ENCODE results near the gene GJC2.
A peak's percentile ranks its signal among the peaks of the same experiment; 100 is the strongest.
"Not testable (repeated sequence)": the region's sequence is repeated elsewhere in the genome, so short reads cannot be mapped to it uniquely, and the experiment has no call there.

Gene GJC2

DNA sequence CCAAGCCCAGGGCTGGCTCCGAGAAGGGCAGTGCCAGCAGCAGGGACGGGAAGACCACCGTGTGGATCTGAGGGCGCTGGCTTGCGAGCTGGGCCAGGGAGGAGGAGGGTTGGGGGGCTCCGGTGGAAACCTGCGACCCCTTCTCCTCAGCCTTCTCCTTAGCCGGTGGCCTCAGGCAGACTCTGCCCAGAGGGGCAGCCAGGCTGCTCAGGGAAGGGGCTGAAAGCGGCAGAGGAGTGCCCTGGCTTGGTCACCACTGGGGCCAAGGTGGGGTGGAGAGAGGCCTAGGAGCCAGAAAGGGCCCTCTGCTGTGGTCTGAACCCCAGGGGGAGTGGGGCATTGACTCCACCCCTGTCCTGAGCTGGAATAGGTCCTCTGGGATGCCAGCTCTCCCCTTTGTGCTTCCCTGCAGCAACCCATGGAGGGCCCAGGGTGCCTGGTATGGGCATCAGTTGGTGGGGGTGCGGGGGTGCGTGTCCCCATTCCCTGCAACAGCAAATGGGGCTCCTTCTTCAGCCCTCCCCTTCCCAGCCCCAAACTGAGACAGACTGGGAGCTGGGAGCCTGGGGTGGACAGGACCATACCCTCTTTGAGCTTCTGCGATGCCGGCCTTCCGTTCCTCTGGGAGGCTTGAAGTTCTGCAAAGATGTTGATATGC is 9.4 kb downstream of the GJC2 start:
- DNase-seq, result no peak

DNA sequence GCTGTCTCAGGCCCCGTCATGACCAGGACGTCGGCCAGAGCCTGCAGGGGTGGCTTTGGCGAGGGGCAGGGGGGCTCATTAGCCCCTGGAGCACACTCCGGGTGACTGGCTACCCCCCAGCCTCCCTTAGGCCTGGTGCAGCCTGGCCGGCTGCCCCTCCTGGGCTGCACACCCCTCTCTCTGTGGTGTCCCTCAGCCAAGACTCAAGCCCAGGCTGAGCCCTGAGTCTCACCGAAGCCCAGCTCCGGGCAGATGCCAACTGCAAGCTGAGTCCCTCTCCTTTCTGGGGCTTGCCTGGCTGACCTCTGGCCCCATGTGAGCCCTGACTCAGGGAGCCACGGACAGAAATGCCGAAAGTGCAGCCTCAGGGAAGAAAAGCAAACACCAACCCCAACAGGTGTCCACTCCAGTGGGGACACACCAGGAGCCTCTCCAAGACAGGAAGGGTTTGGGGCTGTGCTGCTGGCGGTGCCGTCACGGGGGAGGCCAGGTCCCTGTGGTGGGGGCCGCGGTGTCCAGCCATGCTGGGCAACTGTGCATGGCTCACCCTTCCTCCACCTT is 10.6 kb downstream of the GJC2 start:
- DNase-seq, result no peak

DNA sequence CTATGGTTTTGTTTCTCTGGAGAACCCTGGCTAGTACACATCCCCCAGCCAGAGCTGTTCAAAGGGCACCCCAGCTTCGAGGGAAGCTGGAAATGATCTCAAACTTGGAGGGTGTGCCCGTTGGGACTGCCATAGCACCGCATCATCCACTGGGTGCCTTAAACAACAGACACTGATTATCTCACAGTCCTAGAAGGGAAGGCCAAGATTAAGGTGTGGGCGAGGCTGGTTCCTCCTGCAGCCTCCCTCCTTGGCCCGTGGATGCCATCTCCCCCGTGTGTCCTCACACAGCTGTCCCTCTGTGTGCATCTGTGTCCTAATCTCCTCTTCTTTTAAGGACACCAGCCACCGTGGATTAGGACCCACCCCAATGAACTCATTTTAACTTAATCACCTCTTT is 11.6 kb downstream of the GJC2 start:
- DNase-seq, result no peak

DNA sequence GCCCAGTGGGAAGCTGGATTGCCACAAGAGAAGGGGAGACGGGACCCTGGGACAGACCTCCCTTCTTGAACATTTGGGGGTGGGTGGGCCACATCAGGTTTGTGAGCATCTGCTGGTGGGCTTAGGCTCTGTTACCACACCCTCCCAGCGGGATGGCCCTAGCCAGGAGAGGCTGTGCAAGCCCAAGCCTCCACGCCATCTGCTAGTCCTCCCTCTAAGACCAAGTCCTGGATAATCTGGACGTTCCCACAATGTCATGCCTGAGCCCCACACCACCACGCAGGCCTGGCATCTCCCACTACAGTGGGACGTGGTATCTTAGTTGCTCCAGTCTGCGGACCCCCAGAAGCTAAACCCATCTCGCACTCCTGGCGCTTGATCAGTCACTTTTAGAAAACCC is 12.1 kb downstream of the GJC2 start:
- DNase-seq, result no peak

DNA sequence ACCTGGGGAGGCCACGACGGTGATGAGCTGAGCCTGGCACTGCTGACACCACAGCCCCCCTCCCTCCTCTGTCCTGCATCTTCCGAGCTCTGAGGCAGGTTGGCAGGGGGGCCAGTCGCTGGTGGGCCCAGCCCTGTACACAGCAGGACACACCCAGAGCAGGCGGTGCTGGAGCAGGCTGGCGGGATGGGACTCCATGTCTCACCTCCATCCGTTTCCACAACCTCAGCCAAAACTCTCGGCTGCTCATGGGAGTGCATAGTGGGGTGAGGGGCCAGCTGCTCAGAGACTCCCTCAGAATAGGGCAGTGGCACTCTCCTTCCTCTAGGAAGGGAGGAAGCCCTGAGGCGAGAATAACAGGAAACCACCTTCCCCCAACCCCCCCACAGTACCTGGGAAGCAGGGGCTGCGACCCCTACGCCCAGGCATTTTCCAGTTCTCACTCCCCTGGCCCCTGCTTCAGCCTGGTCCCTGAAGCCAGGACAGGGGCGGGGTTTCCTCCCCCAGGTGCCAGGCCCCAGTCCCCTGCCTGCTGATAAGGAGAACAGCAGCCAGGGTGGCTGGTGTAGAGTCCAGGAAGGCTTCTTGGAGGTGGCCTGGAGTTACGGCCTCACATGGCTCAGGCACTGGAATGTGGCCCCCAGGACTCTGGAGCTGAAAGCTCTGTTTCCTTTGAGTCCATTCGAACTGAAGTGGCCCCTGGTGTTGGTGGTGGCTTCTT is 12.7 kb downstream of the GJC2 start:
- DNase-seq, result no peak

DNA sequence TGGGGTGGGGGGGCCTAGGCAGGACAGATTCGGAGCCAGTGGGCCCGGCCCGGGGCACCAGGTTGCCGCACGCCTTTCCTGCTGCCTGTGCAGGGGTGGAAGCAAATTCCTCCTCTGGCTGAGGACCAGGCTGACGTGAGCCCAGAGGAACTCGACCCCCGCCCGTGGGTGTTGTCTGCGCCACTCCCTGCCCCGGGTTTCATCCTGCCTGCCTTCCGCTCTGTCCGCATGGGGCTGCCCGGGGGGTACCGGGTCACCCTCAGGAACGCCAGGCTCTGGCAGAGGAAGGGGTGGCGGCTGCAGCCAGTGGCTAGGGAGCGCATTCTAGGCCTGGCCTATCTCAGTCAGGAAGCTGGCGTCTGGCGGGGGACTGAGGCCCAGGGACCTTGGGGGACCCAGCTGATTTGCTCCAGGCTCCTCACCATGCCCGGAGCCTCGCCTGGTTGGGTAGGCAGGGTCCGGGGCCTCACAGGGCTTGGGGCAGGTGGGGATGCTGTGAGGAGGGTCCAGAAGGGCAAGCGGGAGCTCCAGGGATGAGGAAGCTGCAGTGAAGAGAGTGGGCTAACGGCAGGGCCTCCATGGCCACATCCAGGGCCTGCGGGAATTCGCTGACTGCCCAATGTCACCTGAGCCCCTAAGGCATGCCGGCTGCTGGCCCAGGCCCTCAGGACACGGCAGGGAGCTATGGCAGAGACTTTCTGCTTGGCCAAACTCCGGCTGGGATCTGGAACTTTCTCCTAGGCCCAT is 13.4 kb downstream of the GJC2 start:
- DNase-seq, result no peak

DNA sequence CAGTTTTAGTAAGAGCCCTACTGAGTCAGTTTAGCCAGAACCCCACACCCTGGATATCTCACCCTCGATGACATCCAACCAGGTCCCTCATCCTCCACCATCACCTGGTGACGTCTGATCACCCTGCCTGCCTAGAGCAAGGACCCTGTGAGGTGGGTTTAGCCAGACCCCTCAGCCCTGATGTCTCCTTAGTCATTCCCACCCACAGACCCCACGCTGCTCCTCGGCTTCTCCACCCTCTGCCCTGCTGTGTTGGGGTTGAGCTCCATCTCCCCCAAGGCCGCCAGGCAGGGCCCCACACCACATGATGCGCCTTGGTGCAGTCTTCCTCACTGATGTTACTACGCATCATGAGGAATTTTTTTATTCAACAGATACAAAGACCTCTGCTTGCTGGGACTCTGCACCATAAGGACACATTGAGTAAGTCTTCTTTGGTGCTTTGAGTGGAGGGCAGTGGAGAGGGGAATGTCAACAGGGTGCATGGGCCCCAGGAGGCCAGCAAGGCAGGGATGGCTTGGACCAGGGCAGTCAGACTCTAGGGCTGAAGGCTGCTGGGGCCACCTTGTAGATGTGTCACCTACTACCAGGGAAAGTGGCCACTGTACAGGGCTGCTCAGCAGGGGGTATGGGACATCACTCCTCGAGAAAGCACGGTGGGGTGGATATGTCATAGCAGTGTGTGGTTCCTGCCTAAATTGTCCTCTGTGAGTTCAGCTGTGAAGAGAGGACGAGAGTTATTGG is 14.2 kb downstream of the GJC2 start:
- DNase-seq, result no peak

DNA sequence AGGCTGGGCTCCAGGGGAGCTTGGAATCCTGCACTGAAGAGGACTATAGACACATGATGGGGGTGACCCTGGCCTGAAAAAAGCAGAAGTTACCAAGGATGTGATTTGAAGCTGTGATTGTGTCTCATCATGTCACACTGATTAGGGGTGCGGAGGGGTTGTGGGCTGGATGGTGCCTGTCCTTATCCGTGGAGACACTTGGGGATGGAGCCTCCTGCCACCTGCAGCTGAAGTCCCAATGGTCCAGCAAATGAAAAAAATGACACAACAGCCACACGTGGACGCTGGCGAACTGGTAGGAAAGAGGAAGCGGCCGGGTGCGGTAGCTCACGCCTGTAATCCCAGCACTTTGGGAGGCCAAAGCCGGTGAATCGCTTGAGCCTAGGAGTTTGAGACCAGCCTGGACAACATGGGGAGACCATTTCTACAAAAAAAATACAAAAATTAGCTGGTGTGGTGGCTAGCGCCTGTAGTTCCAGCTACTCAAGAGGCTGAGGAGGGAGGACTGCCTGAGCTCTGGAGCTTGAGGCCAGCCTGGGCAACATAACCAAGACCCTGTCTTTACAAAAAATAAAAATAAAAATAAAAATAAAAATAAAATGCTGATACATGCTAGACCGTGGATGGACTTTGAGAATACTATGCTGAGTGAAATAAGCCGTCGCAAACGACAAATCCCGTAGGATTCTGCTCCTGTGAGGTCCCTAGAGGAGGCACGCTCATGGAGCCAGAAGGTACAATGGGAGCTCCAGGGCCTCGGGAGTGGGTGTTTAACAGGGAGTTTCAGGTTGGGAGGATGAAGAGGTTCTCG is 15.0 kb downstream of the GJC2 start:
- no peak for DNase-seq

DNA sequence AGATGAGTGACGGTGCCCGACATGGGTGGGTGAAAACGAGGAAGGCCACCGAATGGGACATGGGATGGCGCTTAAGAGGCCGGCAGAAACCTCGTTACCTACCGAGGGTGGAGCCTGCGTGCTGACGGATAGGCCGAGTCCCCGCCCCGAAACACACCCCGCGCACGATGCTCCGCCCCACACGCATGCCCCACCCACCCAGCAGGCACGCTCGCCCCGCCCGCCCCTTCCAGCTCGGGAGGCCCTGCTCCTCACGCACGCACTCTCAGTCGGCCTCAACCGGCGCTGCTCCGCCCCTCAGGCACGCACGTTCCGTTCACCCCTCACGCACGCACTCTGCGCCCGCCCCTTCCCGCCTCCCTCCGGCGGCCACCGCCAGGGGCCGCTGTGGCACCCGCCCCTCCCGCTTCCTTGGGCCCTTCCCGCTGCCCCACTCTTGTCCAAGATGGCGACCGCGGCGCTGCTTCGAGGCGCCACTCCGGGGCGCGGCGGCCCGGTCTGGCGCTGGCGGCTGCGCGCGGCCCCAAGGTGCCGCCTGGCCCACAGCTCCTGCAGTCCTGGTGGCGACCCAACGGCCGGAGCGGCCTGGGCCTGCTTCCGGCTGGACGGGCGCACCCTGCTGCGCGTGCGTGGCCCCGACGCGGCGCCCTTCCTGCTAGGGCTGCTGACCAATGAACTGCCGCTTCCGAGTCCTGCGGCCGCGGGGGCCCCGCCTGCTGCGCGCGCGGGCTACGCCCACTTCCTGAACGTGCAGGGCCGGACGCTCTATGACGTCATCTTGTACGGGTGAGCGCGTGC is 15.8 kb downstream of the GJC2 start, which contains the start of gene IBA57:
TSS of gene IBA57 (plus strand) at position 433 of the 798 bp plus-strand sequence. CDS start at position 446, 13 bp downstream.
- peak; percentile 100 for DNase-seq

DNA sequence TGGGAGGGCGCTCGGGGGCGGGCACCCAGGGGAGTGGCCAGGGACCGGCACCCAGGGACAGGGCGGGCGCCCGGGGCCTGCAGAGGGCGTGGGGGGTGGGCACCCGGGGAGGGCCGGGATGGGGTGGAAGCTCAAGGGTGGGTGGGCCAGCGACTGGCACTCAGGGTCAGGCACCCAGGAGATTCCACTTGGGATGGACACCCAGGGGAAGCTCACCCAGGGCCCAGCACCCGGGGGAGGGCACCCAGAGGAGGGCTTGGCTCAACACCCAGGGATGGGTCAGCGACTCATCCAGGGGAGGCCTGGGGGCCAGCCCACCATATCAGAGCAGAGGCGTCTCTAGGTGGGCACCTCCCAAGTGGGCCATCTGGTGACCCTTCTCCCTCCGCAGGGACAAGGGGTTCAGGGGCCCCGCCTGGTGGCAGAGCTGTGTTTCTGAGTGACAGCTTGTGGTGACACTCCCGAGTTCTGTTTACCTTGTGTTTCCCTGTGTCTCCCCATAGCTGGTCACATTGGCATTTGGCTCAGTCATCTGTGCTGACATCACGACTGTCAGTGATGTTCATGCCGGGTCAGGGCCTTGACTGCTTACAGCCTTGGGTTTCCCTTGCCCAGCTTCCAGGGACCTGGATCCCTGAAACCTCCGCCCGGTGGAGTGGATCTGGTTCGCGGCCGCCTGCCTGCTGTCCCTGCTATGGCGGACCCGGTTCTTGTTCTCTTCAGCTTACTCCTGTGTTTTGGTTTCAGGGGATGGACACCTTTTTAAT is 16.6 kb downstream of the GJC2 start:
- peak; percentile 44 for DNase-seq

DNA sequence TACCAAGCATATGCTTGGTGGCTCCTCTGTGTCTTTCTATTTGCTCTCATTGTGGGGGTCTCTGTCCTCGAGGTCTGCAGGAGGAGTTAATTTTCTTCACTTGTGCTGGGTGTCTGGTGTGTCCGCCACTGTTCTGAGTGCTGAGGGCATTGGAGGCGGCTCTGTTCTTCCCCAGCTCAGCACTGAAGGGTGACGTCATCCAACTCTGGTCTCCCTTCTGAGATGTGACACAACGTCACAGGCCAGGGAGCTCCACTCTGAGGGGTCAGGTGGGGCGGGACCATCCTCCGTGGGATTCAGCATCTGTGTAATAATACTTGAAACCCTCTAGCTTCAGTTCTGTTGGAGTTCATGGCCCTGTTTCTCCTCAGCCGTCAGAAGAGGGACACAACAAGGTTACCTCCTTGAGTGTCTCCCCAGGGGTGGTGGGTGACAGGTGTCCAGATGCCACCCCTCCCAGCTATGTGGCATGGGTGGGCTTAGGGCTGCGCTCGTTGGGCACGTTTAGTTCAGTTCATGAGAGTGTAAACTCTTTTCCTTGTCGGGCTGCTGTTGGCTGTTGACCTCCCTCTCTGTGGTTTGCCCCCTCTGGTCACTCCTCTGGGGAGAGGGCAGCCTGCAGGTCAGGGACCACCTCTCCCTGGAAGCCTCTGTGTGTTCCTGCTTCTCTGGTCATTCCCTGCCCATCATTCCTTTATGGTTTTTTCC is 19.0 kb downstream of the GJC2 start:
- no peak for DNase-seq

DNA sequence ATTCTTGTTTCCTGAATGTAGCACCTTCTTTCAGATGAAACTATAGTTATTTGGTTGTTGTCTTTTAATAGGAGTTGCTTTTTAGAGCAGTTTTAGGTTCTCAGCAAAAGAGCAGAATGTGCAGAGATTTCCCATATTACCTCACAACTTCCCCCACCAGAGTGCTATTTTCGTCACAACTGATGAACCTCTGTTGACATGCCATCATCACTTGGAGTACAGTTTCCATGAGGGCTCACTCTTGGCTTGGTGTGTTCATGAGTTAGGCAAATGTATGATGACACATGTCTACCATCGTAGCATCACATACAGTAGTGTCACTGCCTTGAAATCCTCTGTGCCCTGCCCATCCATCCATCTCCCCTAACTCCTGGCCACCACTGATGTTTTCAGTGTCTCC is 19.6 kb downstream of the GJC2 start:
- no peak for DNase-seq

DNA sequence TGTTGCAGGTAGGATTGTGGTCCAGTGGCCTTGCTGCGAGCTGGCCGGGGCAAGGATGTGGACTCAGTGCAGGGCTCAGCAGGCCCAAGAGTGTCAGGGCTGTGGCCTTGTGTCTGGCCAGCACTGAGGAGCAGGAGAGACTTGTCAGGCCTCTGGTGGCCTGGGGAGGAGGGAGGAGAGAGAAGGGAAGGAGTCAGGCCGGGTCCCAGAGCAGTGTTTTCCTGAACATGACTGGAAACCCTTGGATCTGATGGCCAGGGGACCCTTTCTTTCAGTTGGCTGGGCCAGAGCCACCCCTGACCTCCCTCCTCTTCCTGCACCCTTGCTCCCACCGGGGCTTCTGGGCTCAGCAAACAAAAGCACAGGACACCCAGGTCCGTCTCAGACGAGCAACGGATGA is 20.9 kb downstream of the GJC2 start:
- DNase-seq, result no peak

DNA sequence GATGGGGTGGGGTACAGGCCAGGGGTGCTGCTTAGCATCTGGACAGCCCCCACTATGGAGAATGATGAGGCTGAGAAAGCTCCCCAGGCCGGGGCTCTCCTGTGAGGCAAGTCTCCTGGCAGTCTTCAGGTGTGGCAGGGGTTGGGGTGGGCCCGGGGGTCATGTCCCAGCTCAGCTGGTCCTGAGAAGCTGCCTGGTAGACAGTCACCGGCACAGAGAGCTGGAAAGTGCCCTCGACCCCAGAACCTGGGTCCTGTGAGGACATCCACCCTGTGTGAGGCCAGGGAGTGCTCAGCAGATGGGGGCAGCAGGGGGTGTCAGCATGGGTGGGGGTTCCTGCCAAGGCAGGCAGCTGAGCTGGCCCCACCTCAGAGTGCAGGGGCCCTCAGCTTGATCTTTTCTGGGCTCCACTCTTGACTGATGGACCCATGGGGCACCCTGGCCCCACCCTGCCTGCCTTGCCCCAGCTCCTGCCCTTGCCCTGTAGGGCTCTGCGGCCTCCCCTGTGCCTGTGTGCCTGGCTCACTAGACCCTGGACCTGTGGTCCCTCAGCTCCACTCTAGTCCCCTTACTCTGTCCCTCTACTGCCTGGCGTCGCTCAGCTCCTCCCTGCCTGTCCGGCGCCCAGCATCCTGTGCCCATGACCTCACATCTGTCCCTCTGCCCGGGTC is 21.6 kb downstream of the GJC2 start:
- DNase-seq, result no peak

DNA sequence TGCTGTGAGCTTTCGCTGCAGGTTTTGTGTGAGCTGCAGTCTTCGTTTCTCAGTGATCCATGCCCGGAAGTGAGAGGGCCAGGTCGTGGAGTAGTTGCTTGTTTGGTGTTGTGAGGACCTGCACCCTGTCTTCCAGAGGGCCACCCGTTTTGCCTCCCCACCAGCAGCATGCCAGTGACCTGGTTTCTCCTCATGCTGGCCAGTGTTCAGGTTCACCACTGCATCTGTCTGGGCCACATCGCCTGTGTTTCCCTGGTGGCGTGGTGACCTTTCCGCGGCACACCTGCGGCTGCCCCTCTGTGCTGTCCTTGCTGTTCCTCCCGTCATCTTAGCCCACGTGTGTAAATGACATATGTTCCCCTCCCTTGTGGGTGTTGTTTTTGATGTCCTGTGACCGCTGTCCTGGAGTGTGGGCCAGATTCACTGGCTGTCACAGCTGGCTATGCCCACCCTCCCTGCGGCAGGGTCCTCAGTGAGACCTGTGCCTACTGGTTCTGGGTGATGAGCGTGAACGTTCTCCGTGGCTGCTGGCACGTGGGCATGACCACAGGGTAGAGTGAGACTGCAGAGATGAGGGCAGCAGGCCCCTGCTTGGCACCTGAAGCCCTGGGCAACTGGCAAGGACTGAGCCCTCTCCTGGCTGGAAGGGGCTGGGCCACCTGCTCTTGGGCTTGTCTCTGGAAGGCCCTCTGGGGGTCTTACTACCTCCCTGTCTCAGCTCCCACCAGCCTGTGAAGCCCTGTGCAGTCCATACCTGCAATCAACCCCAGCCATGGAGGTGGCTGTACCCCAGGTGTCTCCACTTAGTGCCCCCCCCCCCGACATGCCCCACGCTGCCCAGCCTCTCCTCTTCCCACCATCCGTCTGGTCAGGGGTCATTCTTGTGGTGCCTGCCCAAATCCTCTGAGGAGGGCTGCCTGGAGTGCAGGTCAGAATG is 23.1 kb downstream of the GJC2 start:
- no peak for DNase-seq

DNA sequence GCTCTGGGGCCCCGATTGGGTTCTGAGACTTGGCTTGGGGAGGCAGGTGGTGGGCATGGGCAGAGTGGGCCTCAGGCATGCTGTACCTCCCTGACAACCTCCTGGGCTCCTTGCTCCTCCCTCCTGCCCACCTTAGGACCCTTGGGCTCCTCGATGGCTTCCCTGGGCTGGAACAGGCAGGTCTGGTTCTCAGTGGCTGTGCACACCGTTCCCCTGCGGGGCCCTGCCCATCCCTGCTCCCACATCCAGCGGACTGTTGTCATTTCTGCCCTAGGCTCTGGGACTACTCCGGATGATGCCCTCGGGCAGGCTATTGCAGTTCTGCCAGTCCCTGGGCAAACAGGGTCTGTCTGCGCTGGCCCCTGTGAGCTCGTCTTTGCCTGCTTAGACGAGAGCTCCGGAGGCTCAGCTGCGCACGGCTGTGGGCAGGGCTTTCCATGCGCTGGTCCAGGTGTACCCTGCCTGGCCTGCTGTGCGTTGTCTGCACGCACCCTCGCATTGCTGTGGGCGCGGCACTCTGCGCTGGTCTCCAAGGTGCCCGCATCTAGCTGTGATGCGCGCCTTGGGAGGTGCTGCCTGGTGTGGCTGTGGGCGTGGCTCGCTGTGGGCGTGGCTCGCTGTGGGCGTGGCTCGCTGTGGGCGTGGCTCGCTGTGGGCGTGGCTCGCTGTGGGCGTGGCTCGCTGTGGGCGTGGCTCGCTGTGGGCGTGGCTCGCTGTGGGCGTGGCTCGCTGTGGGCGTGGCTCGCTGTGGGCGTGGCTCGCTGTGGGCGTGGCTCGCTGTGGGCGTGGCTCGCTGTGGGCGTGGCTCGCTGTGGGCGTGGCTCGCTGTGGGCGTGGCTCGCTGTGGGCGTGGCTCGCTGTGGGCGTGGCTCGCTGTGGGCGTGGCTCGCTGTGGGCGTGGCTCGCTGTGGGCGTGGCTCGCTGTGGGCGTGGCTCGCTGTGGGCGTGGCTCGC is 24.1 kb downstream of the GJC2 start:
- DNase-seq, result not testable (repeated sequence)
